ENCODE results near the gene ARPC2.

DNA sequence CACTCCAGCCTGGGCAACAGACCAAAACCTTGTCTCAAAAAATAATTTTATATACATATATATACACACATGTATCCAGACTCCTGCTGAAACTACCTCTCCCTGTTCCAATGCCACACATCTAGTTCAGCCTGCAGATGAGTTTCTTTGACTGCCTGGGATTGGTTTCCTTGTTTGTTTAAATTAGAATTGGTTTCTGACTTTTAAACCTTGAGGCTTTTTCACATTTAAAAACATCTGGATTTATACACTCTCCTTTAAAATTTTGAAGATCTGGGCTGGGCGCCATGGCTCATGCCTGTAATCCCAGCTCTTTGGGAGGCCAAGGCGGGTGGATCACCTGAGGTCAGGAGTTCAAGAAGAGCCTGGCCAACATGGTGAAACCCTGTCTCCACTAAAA, 28.5 kb upstream of the ARPC2 start:
- TF ChIP-seq, protein P1, sequence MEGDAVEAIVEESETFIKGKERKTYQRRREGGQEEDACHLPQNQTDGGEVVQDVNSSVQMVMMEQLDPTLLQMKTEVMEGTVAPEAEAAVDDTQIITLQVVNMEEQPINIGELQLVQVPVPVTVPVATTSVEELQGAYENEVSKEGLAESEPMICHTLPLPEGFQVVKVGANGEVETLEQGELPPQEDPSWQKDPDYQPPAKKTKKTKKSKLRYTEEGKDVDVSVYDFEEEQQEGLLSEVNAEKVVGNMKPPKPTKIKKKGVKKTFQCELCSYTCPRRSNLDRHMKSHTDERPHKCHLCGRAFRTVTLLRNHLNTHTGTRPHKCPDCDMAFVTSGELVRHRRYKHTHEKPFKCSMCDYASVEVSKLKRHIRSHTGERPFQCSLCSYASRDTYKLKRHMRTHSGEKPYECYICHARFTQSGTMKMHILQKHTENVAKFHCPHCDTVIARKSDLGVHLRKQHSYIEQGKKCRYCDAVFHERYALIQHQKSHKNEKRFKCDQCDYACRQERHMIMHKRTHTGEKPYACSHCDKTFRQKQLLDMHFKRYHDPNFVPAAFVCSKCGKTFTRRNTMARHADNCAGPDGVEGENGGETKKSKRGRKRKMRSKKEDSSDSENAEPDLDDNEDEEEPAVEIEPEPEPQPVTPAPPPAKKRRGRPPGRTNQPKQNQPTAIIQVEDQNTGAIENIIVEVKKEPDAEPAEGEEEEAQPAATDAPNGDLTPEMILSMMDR (IDR thresholded peaks at IDR 0.05) = no peak
- no peak for TF ChIP-seq POLR2A (IDR thresholded peaks at IDR 0.05)
